ENCODE measurements around the gene SRRM3. TPM values are rescaled to one million over a fixed set of nuclear protein-coding genes. Genes with fewer than 3 reads are reported as not detected.
A peak's percentile ranks its signal among the peaks of the same experiment; 100 is the strongest.

The SRRM3 gene
- total RNA-seq, 2 donors from 2014 or later, result 4.1 to 5.0 TPM

GRCh38 chr7:76272142-76272541 is 70.4 kb downstream of the SRRM3 start:
- H3K36me3 Mint-ChIP-seq (ENCODE audit: low read depth), result no peaks in the 10 kb centered on the region
- H3K9me3 Mint-ChIP-seq, result no peaks in the 10 kb centered on the region
- peaks cover 19% of the 10 kb centered on the region for H3K4me1 Mint-ChIP-seq
- Histone ChIP-seq H3K4me1 (ENCODE audit: control insufficient read depth, insufficient read depth, low read length) (no peaks in the 10 kb centered on the region), H3K4me3 (ENCODE audit: low read length) (no peak overlapping the region), H3K27ac (ENCODE audit: low read depth, low read length) (no peak overlapping the region), H3K9me3 (ENCODE audit: control insufficient read depth, low read length) (no peaks in the 10 kb centered on the region), H3K27me3 (ENCODE audit: control insufficient read depth, insufficient read depth, low read length, poor library complexity, severe bottlenecking) (peaks cover 28% of the 10 kb centered on the region), H3K36me3 (ENCODE audit: control insufficient read depth, insufficient read depth, low read length) (no peaks in the 10 kb centered on the region), H3K9ac (ENCODE audit: extremely low read depth, low read length, poor library complexity, severe bottlenecking) (no peak overlapping the region)
- DNase-seq, result no peak
- no peak overlapping the region for H3K4me3 Mint-ChIP-seq
- TF ChIP-seq CTCF (conservative IDR thresholded peaks at IDR 0.05), result no peak
- 90 to 97% methylated on average over 3 to 6 of the region's 6 CpGs for WGBS, 2 experiments (ENCODE audit: insufficient coverage in 1 of 2, insufficient read length in 1 of 2)
- no peak overlapping the region for H3K27ac Mint-ChIP-seq
- H3K27me3 Mint-ChIP-seq (ENCODE audit: insufficient read depth), result peaks cover 48% of the 10 kb centered on the region

- WGBS, 2 experiments (ENCODE audit: insufficient coverage in 1 of 2, insufficient read length in 1 of 2), result 27 to 47% methylated on average over 7 of the region's 7 CpGs
- H3K9ac ChIP-seq (ENCODE audit: extremely low read depth, low read length, poor library complexity, severe bottlenecking), result no peak overlapping the region
- H3K4me3 ChIP-seq (ENCODE audit: low read length), result no peak overlapping the region
- no peaks in the 10 kb centered on the region for H3K4me1 ChIP-seq (ENCODE audit: control insufficient read depth, insufficient read depth, low read length)
- peaks cover 17% of the 10 kb centered on the region for H3K4me1 Mint-ChIP-seq
- H3K36me3 Mint-ChIP-seq (ENCODE audit: low read depth), result no peaks in the 10 kb centered on the region
- TF ChIP-seq CTCF (conservative IDR thresholded peaks at IDR 0.05), result no peak
- no peaks in the 10 kb centered on the region for H3K9me3 ChIP-seq (ENCODE audit: control insufficient read depth, low read length)
- no peak overlapping the region for H3K27ac Mint-ChIP-seq
- H3K27me3 Mint-ChIP-seq (ENCODE audit: insufficient read depth), result peaks cover 53% of the 10 kb centered on the region
- DNase-seq, result no peak
- peaks cover 33% of the 10 kb centered on the region for H3K27me3 ChIP-seq (ENCODE audit: control insufficient read depth, insufficient read depth, low read length, poor library complexity, severe bottlenecking)
- H3K4me3 Mint-ChIP-seq, result peak overlapping the region; percentile 22
- no peaks in the 10 kb centered on the region for H3K9me3 Mint-ChIP-seq
- peak overlapping the region; percentile 34 for H3K27ac ChIP-seq (ENCODE audit: low read depth, low read length)
- H3K36me3 ChIP-seq (ENCODE audit: control insufficient read depth, insufficient read depth, low read length), result no peaks in the 10 kb centered on the region
Measured at GRCh38 chr7:76272851-76273497, 71.3 kb downstream of the SRRM3 start.

- H3K4me3 ChIP-seq (ENCODE audit: low read length), result no peak overlapping the region
- no peaks in the 10 kb centered on the region for H3K4me1 ChIP-seq (ENCODE audit: control insufficient read depth, insufficient read depth, low read length)
- Mint-ChIP-seq H3K27me3 (ENCODE audit: insufficient read depth) (peaks cover 54% of the 10 kb centered on the region), H3K9me3 (no peaks in the 10 kb centered on the region), H3K4me1 (peaks cover 15% of the 10 kb centered on the region), H3K27ac (no peak overlapping the region), H3K4me3 (no peak overlapping the region), H3K36me3 (ENCODE audit: low read depth) (no peaks in the 10 kb centered on the region)
- DNase-seq, result no peak
- WGBS, 2 experiments (ENCODE audit: insufficient coverage in 1 of 2, insufficient read length in 1 of 2), result 79 to 87% methylated on average over 5 of the region's 5 CpGs
- H3K27me3 ChIP-seq (ENCODE audit: control insufficient read depth, insufficient read depth, low read length, poor library complexity, severe bottlenecking), result peaks cover 35% of the 10 kb centered on the region
- no peaks in the 10 kb centered on the region for H3K9me3 ChIP-seq (ENCODE audit: control insufficient read depth, low read length)
- no peaks in the 10 kb centered on the region for H3K36me3 ChIP-seq (ENCODE audit: control insufficient read depth, insufficient read depth, low read length)
- no peak overlapping the region for H3K9ac ChIP-seq (ENCODE audit: extremely low read depth, low read length, poor library complexity, severe bottlenecking)
- no peak overlapping the region for H3K27ac ChIP-seq (ENCODE audit: low read depth, low read length)
- TF ChIP-seq CTCF (conservative IDR thresholded peaks at IDR 0.05), result no peak
Measured at GRCh38 chr7:76273503-76273902, 71.8 kb downstream of the SRRM3 start.

Measured in endodermal cell (in vitro differentiated cells).